ENCODE results near the gene MTG1.

GRCh38 chr10:133459454-133460207 is 65.7 kb downstream of the MTG1 start:
- TF ChIP-seq MAX (IDR thresholded peaks at IDR 0.05; ENCODE audit: low read depth, low read length) (no peak), MLLT1 (IDR thresholded peaks at IDR 0.05) (no peak), EZH2 (IDR thresholded peaks at IDR 0.05; ENCODE audit: borderline replicate concordance, control insufficient read depth, low read depth, low read length) (no peak), IRF4 (IDR thresholded peaks at IDR 0.05; ENCODE audit: low read depth, low read length) (no peak), POLR2AphosphoS5 (IDR thresholded peaks at IDR 0.05; ENCODE audit: low read length) (no peak), POLR2A (IDR thresholded peaks at IDR 0.05; ENCODE audit: low read depth, low read length) (no peak), E2F4 (IDR thresholded peaks at IDR 0.05; ENCODE audit: low read depth, low read length) (no peak), ZNF274 (IDR thresholded peaks at IDR 0.05; ENCODE audit: insufficient read depth, insufficient read length) (no peak), USF2 (IDR thresholded peaks at IDR 0.05; ENCODE audit: borderline replicate concordance, low read depth, low read length) (no peak), CTCF (IDR thresholded peaks at IDR 0.05 in 2 of 3, conservative IDR thresholded peaks at IDR 0.05 in 1 of 3; ENCODE audit: control insufficient read depth in 2 of 3, extremely low read depth in 1 of 3, insufficient read depth in 1 of 3, low read depth in 3 of 3, low read length in 3 of 3) (no peak), GATAD2B (conservative IDR thresholded peaks at IDR 0.05; ENCODE audit: low read depth) (no peak), NRF1 (conservative IDR thresholded peaks at IDR 0.05; ENCODE audit: low read depth, low read length) (no peak), BCL3 (IDR thresholded peaks at IDR 0.05; ENCODE audit: borderline replicate concordance, insufficient read depth, low read depth, low read length, poor library complexity, severe bottlenecking) (no peak)
